ENCODE measurements around the gene PPP1R1A. TPM values are rescaled to one million over a fixed set of nuclear protein-coding genes. Genes with fewer than 3 reads are reported as not detected.
A peak's percentile ranks its signal among the peaks of the same experiment; 100 is the strongest.

The PPP1R1A gene
- total RNA-seq, 1 experiment from 2014 or later, result 0.43 TPM

DNA sequence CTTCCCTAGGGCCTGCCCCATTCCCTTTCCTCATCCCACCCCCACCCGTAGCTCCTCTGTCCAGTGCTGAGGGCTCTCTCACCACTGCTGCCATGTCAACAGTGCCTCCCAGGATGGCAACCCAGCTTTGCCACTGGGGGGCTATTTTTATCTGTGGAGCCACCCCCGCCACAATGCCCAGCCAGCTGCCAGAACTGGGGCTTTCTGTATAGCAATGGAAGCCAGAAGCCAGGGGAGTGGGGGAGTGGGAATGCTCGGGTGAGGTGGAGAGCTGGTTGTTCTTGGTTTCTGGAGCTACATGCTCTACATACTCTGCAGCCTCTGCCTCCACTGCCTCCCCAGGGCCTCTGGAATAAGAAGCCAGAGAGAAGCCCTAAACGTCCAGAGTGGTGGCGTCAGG lies 30.1 kb downstream of the PPP1R1A start:
- H3K27me3 ChIP-seq (replicated peaks; ENCODE audit: control insufficient read depth, insufficient read depth, low read length), result no peaks in the 10 kb centered on the region
- no peaks in the 10 kb centered on the region for H3K36me3 ChIP-seq (ENCODE audit: control insufficient read depth, insufficient read depth, low read length)
- intact Hi-C loops (cut with micrococcal nuclease; ENCODE audit: unreplicated experiment), result no loop called here
- Mint-ChIP-seq H3K27ac (ENCODE audit: unreplicated experiment) (no peak overlapping the region), H3K27me3 (ENCODE audit: insufficient read depth, unreplicated experiment) (peaks cover 27% of the 10 kb centered on the region), H3K4me1 (ENCODE audit: low read depth, unreplicated experiment) (no peaks in the 10 kb centered on the region), H3K36me3 (ENCODE audit: insufficient read depth, unreplicated experiment) (no peaks in the 10 kb centered on the region), H3K9me3 (ENCODE audit: unreplicated experiment) (no peaks in the 10 kb centered on the region), H3K4me3 (ENCODE audit: unreplicated experiment) (no peak overlapping the region)
- no peak overlapping the region for H3K4me3 ChIP-seq (ENCODE audit: low read depth, low read length)
- H3K4me1 ChIP-seq, result no peaks in the 10 kb centered on the region
- no peak for DNase-seq
- CTCF ChIA-PET, result no interaction called here
- no peaks in the 10 kb centered on the region for H3K9me3 ChIP-seq
- POLR2A ChIA-PET, result no interaction called here
- no TSS peak for BruUV-seq (replicated peaks)
- TF ChIP-seq, protein P1, sequence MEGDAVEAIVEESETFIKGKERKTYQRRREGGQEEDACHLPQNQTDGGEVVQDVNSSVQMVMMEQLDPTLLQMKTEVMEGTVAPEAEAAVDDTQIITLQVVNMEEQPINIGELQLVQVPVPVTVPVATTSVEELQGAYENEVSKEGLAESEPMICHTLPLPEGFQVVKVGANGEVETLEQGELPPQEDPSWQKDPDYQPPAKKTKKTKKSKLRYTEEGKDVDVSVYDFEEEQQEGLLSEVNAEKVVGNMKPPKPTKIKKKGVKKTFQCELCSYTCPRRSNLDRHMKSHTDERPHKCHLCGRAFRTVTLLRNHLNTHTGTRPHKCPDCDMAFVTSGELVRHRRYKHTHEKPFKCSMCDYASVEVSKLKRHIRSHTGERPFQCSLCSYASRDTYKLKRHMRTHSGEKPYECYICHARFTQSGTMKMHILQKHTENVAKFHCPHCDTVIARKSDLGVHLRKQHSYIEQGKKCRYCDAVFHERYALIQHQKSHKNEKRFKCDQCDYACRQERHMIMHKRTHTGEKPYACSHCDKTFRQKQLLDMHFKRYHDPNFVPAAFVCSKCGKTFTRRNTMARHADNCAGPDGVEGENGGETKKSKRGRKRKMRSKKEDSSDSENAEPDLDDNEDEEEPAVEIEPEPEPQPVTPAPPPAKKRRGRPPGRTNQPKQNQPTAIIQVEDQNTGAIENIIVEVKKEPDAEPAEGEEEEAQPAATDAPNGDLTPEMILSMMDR (IDR thresholded peaks at IDR 0.05; ENCODE audit: insufficient read depth in 1 of 2, low read depth in 1 of 2, low read length in 1 of 2, severe bottlenecking in 1 of 2, unreplicated experiment in 1 of 2), result no peak

DNA sequence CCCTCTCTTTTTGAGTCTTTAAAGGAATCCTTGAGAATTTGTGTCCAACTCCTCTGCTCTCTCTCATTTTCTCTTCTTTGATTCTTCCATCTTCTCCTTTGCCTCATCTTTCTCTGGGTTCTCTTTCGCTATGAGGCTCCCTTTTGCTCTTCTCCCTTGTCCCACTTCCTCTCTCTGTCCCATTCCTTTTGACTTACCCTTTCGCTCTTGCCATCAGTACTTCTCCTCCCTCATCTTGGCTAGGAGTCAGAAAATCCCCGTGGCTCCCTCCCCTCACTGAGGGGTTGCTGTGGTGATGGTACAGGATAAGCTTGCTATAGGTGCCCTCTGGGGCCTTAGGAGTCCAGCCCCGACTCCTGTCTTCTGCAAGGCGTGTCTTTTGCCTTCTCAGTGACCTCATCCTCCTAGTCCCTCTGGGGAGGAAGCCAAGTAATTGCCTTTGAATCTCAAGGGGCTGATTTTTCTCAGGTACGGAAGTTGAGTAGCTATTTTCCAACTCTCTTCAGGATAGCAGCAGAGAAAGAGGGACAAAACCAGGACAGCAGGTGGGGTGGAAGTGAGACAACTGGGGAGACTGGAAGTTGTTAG lies 32.7 kb downstream of the PPP1R1A start:
- Histone ChIP-seq H3K27me3 (replicated peaks; ENCODE audit: control insufficient read depth, insufficient read depth, low read length) (no peaks in the 10 kb centered on the region), H3K9me3 (no peaks in the 10 kb centered on the region), H3K4me1 (no peaks in the 10 kb centered on the region), H3K36me3 (ENCODE audit: control insufficient read depth, insufficient read depth, low read length) (no peaks in the 10 kb centered on the region), H3K4me3 (ENCODE audit: low read depth, low read length) (no peak overlapping the region)
- Mint-ChIP-seq H3K9me3 (ENCODE audit: unreplicated experiment) (no peaks in the 10 kb centered on the region), H3K4me3 (ENCODE audit: unreplicated experiment) (no peak overlapping the region), H3K27me3 (ENCODE audit: insufficient read depth, unreplicated experiment) (peaks cover 21% of the 10 kb centered on the region), H3K36me3 (ENCODE audit: insufficient read depth, unreplicated experiment) (no peaks in the 10 kb centered on the region), H3K27ac (ENCODE audit: unreplicated experiment) (no peak overlapping the region), H3K4me1 (ENCODE audit: low read depth, unreplicated experiment) (no peaks in the 10 kb centered on the region)
- ChIA-PET POLR2A (no interaction called here), CTCF (no interaction called here)
- TF ChIP-seq, protein P1 (IDR thresholded peaks at IDR 0.05; ENCODE audit: insufficient read depth in 1 of 2, low read depth in 1 of 2, low read length in 1 of 2, severe bottlenecking in 1 of 2, unreplicated experiment in 1 of 2), result no peak
- BruUV-seq (replicated peaks), result no TSS peak
- intact Hi-C loops (cut with micrococcal nuclease; ENCODE audit: unreplicated experiment), result no loop called here
- no peak for DNase-seq

DNA sequence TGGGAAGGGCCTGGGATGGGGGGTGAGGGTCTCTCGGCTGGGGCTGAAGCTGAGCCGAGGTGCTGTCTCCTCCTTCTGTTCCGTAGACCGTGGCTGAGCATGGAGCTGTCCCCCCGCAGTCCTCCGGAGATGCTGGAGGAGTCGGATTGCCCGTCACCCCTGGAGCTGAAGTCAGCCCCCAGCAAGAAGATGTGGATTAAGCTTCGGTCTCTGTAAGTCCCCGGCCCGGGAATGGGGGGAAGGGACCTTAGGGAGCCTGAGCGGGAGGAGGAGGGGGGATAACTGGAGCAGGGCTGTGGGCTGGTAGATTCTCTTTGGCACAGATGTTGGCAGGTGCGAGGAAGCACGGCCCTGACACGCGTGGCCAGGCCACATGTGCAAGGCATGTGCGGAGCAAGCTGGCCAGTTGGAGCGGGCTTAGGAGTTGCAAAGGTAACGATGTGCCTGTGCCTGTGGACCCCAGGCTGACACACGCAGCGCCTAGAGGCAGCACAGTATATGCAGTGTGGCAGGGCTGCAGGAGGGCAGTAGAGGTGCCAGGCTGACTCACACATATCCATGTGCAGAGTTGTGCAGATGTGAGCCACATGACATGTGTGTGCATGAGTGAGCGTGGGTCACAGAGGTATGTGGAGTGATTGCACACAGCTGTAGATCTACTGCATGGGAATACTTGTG lies 38.5 kb downstream of the PPP1R1A start:
- no peaks in the 10 kb centered on the region for H3K36me3 ChIP-seq (ENCODE audit: control insufficient read depth, insufficient read depth, low read length)
- TF ChIP-seq, protein P1 (IDR thresholded peaks at IDR 0.05; ENCODE audit: insufficient read depth in 1 of 2, low read depth in 1 of 2, low read length in 1 of 2, severe bottlenecking in 1 of 2, unreplicated experiment in 1 of 2), result no peak
- H3K27ac Mint-ChIP-seq (ENCODE audit: unreplicated experiment), result no peak overlapping the region
- no peak overlapping the region for H3K4me3 ChIP-seq (ENCODE audit: low read depth, low read length)
- ChIA-PET POLR2A (no interaction called here), CTCF (interaction anchor here (0.6 to 1.3 kb wide), 3 partner anchors 23 to 174 kb away, joined by 3 to 5 read pairs (median 4); no protein-coding TSS in a partner anchor)
- H3K36me3 Mint-ChIP-seq (ENCODE audit: insufficient read depth, unreplicated experiment), result no peaks in the 10 kb centered on the region
- intact Hi-C loops (cut with micrococcal nuclease; ENCODE audit: unreplicated experiment), result no loop called here
- H3K27me3 Mint-ChIP-seq (ENCODE audit: insufficient read depth, unreplicated experiment), result peaks cover 28% of the 10 kb centered on the region
- no peak for DNase-seq
- peak overlapping the region; percentile 63 for H3K4me3 Mint-ChIP-seq (ENCODE audit: unreplicated experiment)
- BruUV-seq (replicated peaks), result no TSS peak
- H3K9me3 ChIP-seq, result no peaks in the 10 kb centered on the region
- no peaks in the 10 kb centered on the region for H3K9me3 Mint-ChIP-seq (ENCODE audit: unreplicated experiment)
- no peaks in the 10 kb centered on the region for H3K4me1 ChIP-seq
- H3K27me3 ChIP-seq (replicated peaks; ENCODE audit: control insufficient read depth, insufficient read depth, low read length), result no peaks in the 10 kb centered on the region; the same call in 1 of the 2 replicates
- no peaks in the 10 kb centered on the region for H3K4me1 Mint-ChIP-seq (ENCODE audit: low read depth, unreplicated experiment)
